ENCODE results near the gene RIN3. TPM values are rescaled to one million over a fixed set of nuclear protein-coding genes. Genes with fewer than 3 reads are reported as not detected.

RIN3 gene
- total RNA-seq, 1 donor from 2014 or later = 0.51 TPM

DNA sequence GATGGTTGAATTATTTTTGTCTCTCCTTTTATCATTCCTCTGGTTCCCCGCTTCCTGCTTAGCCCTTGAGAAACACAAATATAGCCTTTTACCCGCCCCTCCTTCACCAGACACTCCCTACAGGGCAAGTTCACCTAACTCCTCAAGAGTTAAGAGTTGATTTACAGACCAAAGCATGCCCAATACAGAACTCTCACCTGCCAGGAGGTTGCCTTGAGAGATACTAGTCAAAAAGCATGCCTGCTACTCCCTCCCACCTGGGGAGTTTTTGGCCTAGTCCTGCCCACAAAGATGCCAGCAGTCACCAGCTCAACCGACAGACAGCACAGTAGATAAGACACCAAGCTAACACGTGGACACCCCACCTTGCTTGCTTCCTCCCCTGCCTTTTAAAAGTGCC, 223.6 kb downstream of the RIN3 start:
- DNase-seq (ENCODE audit: low read depth) = no peak

DNA sequence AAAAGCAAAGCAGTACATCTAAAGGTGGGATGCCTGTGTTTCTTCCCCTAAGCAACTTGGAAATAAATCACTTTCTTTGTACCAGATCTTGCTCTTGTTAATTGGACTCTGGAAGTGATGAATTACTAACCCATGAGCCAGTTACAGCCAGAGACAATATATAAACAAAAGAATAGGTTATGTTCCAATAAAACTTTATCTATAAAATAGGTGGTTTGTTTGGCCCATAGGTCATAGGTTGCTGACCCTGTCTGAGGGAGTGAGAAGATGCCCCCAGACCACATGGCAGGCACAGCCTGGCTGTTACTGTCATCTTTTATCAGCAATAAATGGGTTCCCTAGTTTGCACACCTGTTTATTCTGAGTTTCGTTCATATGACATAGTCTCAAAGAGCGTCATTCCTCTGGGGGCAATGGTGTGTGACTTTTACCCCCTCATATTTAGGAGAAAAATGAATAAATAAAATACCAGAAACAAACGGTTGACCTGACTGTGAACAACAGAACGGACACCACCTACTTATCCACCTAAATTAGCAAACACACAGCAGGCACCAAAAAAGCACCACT, 224.1 kb downstream of the RIN3 start:
- DNase-seq (ENCODE audit: low read depth) = no peak

Other genes starting within 250 kb of the RIN3 start
- gene SLC24A4, start 190.6 kb upstream of the RIN3 start, total RNA-seq = not detected in 2 replicates
- 29.6 and 31.6 TPM in 2 replicates for gene LGMN, start 234.8 kb downstream of the RIN3 start, total RNA-seq

Measured in myocyte (in vitro differentiated cells).